Naive B cell (primary cell): Measurements from ENCODE around the gene MXRA7. TPM values are rescaled to one million over a fixed set of nuclear protein-coding genes. Genes with fewer than 3 reads are reported as not detected.
"Not testable (repeated sequence)": the region's sequence is repeated elsewhere in the genome, so short reads cannot be mapped to it uniquely, and the experiment has no call there.

Experiments
- ATAC-seq, 2 donors: fragments of 150-1000 bp; cut with Tn5 transposase; 2 replicates each; pipeline ENCODE4 v1.10.0; 2021; ENCODE audit warnings: low read depth in 2 of 2, mild to moderate bottlenecking in 2 of 2, moderate library complexity in 2 of 2
- DNase-seq: peaks from one replicate; pipeline ENCODE4 v3.0.0; 2022
- H3K27ac Mint-ChIP-seq, 6 donors: one replicate each; pipeline ENCODE4 v1.8.0; 2020 to 2022; ENCODE audit warnings: mild to moderate bottlenecking in 6 of 6, mixed read lengths in 6 of 6, moderate library complexity in 5 of 6, inconsistent platforms in 2 of 6
- H3K27me3 Mint-ChIP-seq, 3 donors: one replicate each; pipeline ENCODE4 v1.8.0; 2021 to 2022; ENCODE audit warnings: mixed read lengths in 3 of 3, mild to moderate bottlenecking in 1 of 3
- H3K36me3 Mint-ChIP-seq, 2 donors: one replicate each; pipeline ENCODE4 v1.8.0; 2020 to 2022; ENCODE audit warnings: mixed read lengths in 2 of 2, inconsistent platforms in 1 of 2, mild to moderate bottlenecking in 1 of 2
- H3K4me1 Mint-ChIP-seq, 3 donors: one replicate each; pipeline ENCODE4 v1.8.0; 2020 to 2022; ENCODE audit warnings: mixed read lengths in 3 of 3, inconsistent platforms in 1 of 3, mild to moderate bottlenecking in 1 of 3, moderate library complexity in 1 of 3
- H3K4me3 Mint-ChIP-seq, 8 donors: one replicate each; pipeline ENCODE4 v1.8.0; 2020 to 2022; ENCODE audit warnings: mild to moderate bottlenecking in 8 of 8, mixed read lengths in 8 of 8, moderate library complexity in 8 of 8, inconsistent platforms in 2 of 8
- H3K9me3 Mint-ChIP-seq, 7 donors: one replicate each; pipeline ENCODE4 v1.8.0; 2020 to 2022; ENCODE audit warnings: mixed read lengths in 7 of 7, mild to moderate bottlenecking in 5 of 7, inconsistent platforms in 2 of 7, moderate library complexity in 1 of 7
- polyA plus RNA-seq, 6 donors: library from polyadenylated mRNA; unstranded; fragments of 300-500 nt; fragmentation: Illumina TruSeq; gene quantifications; one replicate each; pipeline ENCODE4 v1.2.3, GENCODE V29; 2021; ENCODE audit warnings: low read depth in 6 of 6

The MXRA7 gene
- polyA plus RNA-seq, result 1 to 10 TPM; 1.8 to 7.7 (median 3.5) TPM

GRCh38 chr17:76710863-76711611, at the start of gene MXRA7:
MXRA7 (minus strand) TSS chr17:76710965; CDS start chr17:76710946, 19 bp downstream.
- H3K9me3 Mint-ChIP-seq, result no peaks in the 10 kb centered on the region
- H3K4me1 Mint-ChIP-seq, result peaks cover 12 to 29% (median 23%) of the 10 kb centered on the region in 3 donors
- peak; percentile 61 for DNase-seq
- peak within 1 kb of the TSS in 3 of 6 donors; percentile 57 to 83 (median 73) for H3K27ac Mint-ChIP-seq
- peak within 1 kb of the TSS; percentile 68 to 85 (median 76) for H3K4me3 Mint-ChIP-seq
- ATAC-seq, result peak; percentile 73 to 78
- H3K36me3 Mint-ChIP-seq, result peaks cover 0 to 9% of the 10 kb centered on the region in 2 donors
- H3K27me3 Mint-ChIP-seq, result no peaks in the 10 kb centered on the region

GRCh38 chr17:76758570-76758969, 47.8 kb upstream of the MXRA7 start:
- Mint-ChIP-seq H3K36me3 (peaks cover 0 to 9% of the 10 kb centered on the region in 2 donors), H3K27ac (no peak overlapping the region), H3K4me1 (peaks cover 0 to 1% (median 0%) of the 10 kb centered on the region in 3 donors)

GRCh38 chr17:76757256-76757655, 46.5 kb upstream of the MXRA7 start:
- DNase-seq, result no peak
- peaks cover under 1 to 9% of the 10 kb centered on the region in 2 donors for H3K36me3 Mint-ChIP-seq
- H3K27ac Mint-ChIP-seq, result no peak overlapping the region
- no peaks in the 10 kb centered on the region for H3K27me3 Mint-ChIP-seq
- H3K4me3 Mint-ChIP-seq, result no peak overlapping the region
- ATAC-seq, result no peak
- H3K4me1 Mint-ChIP-seq, result peaks cover 0 to 9% (median 0%) of the 10 kb centered on the region in 3 donors
- H3K9me3 Mint-ChIP-seq, result no peaks in the 10 kb centered on the region

More at GRCh38 chr17:76758570-76758969, 47.8 kb upstream of the MXRA7 start:
- H3K4me3 Mint-ChIP-seq, result no peak overlapping the region
- no peak for DNase-seq
- no peaks in the 10 kb centered on the region for H3K27me3 Mint-ChIP-seq
- H3K9me3 Mint-ChIP-seq, result no peaks in the 10 kb centered on the region
- no peak for ATAC-seq

- H3K4me3 Mint-ChIP-seq, result no peak overlapping the region
- no peak overlapping the region for H3K27ac Mint-ChIP-seq
- no peaks in the 10 kb centered on the region for H3K27me3 Mint-ChIP-seq
- DNase-seq (no peak), ATAC-seq (no peak)
- no peaks in the 10 kb centered on the region for H3K9me3 Mint-ChIP-seq
- H3K36me3 Mint-ChIP-seq, result peaks cover 6 to 9% of the 10 kb centered on the region in 2 donors
- H3K4me1 Mint-ChIP-seq, result peaks cover 0 to 9% (median 0%) of the 10 kb centered on the region in 3 donors
These were observed 44.5 kb upstream of the MXRA7 start for GRCh38 chr17:76755285-76755684.

- no peaks in the 10 kb centered on the region for H3K27me3 Mint-ChIP-seq
- peak overlapping the region in 1 of 8 donors; percentile 25 for H3K4me3 Mint-ChIP-seq
- H3K36me3 Mint-ChIP-seq, result peaks cover 9% of the 10 kb centered on the region in 2 donors
- ATAC-seq, result no peak
- H3K9me3 Mint-ChIP-seq, result no peaks in the 10 kb centered on the region
- peaks cover 0 to 9% (median 0%) of the 10 kb centered on the region in 3 donors for H3K4me1 Mint-ChIP-seq
- no peak for DNase-seq
- H3K27ac Mint-ChIP-seq, result peak overlapping the region in 3 of 6 donors; percentile 24 to 61 (median 49)
These were observed 42.5 kb upstream of the MXRA7 start for GRCh38 chr17:76753061-76753961.

- Mint-ChIP-seq H3K27ac (peak overlapping the region in 1 of 6 donors; percentile 63), H3K9me3 (no peaks in the 10 kb centered on the region), H3K4me1 (peaks cover 3 to 9% (median 4%) of the 10 kb centered on the region in 3 donors), H3K36me3 (peaks cover 3 to 9% of the 10 kb centered on the region in 2 donors), H3K4me3 (no peak overlapping the region), H3K27me3 (no peaks in the 10 kb centered on the region)
- DNase-seq (no peak), ATAC-seq (no peak)
These were observed 41.2 kb upstream of the MXRA7 start for GRCh38 chr17:76752006-76752405.

- Mint-ChIP-seq H3K4me3 (no peak overlapping the region), H3K9me3 (no peaks in the 10 kb centered on the region), H3K27ac (no peak overlapping the region), H3K36me3 (peaks cover 0 to 9% of the 10 kb centered on the region in 2 donors), H3K4me1 (peaks cover 3 to 9% (median 4%) of the 10 kb centered on the region in 3 donors), H3K27me3 (no peaks in the 10 kb centered on the region)
- ATAC-seq, result no peak
- no peak for DNase-seq
These were observed 40.7 kb upstream of the MXRA7 start for GRCh38 chr17:76751416-76751993.

GRCh38 chr17:76748657-76749056, 37.9 kb upstream of the MXRA7 start:
- peak overlapping the region in 1 of 8 donors; percentile 40 for H3K4me3 Mint-ChIP-seq
- no peaks in the 10 kb centered on the region for H3K9me3 Mint-ChIP-seq
- DNase-seq (no peak), ATAC-seq (no peak)
- H3K36me3 Mint-ChIP-seq, result peaks cover 8 to 14% of the 10 kb centered on the region in 2 donors
- no peaks in the 10 kb centered on the region for H3K27me3 Mint-ChIP-seq
- H3K4me1 Mint-ChIP-seq, result peaks cover 3 to 8% (median 4%) of the 10 kb centered on the region in 3 donors
- peak overlapping the region in 1 of 6 donors; percentile 56 for H3K27ac Mint-ChIP-seq

- H3K36me3 Mint-ChIP-seq, result peaks cover 8 to 14% of the 10 kb centered on the region in 2 donors
- H3K27ac Mint-ChIP-seq, result peak overlapping the region in 1 of 6 donors; percentile 66
- DNase-seq, result no peak
- no peak overlapping the region for H3K4me3 Mint-ChIP-seq
- no peak for ATAC-seq
- peaks cover under 1 to 4% (median 3%) of the 10 kb centered on the region in 3 donors for H3K4me1 Mint-ChIP-seq
- no peaks in the 10 kb centered on the region for H3K27me3 Mint-ChIP-seq
- no peaks in the 10 kb centered on the region for H3K9me3 Mint-ChIP-seq
These were observed 37.1 kb upstream of the MXRA7 start for GRCh38 chr17:76747716-76748363.

GRCh38 chr17:76745785-76746184, 35.0 kb upstream of the MXRA7 start:
- peaks cover 12 to 16% of the 10 kb centered on the region in 2 donors for H3K36me3 Mint-ChIP-seq
- not testable (repeated sequence) for DNase-seq, H3K27me3 Mint-ChIP-seq, H3K4me3 Mint-ChIP-seq, ATAC-seq, H3K4me1 Mint-ChIP-seq, H3K27ac Mint-ChIP-seq, H3K9me3 Mint-ChIP-seq

- peaks cover 9 to 16% of the 10 kb centered on the region in 2 donors for H3K36me3 Mint-ChIP-seq
These were observed 34.0 kb upstream of the MXRA7 start for GRCh38 chr17:76744747-76745146.

GRCh38 chr17:76742958-76743357, 32.2 kb upstream of the MXRA7 start:
- ATAC-seq (no peak), DNase-seq (no peak)
- H3K4me3 Mint-ChIP-seq, result no peak overlapping the region
- H3K36me3 Mint-ChIP-seq, result peaks cover 9 to 16% of the 10 kb centered on the region in 2 donors
- no peaks in the 10 kb centered on the region for H3K27me3 Mint-ChIP-seq
- no peaks in the 10 kb centered on the region for H3K9me3 Mint-ChIP-seq
- no peak overlapping the region for H3K27ac Mint-ChIP-seq
- H3K4me1 Mint-ChIP-seq, result peaks cover 0 to 23% (median 14%) of the 10 kb centered on the region in 3 donors

More at GRCh38 chr17:76744747-76745146, 34.0 kb upstream of the MXRA7 start:
- Mint-ChIP-seq H3K27me3 (no peaks in the 10 kb centered on the region), H3K4me1 (peaks cover 0 to 10% (median 4%) of the 10 kb centered on the region in 3 donors), H3K4me3 (no peak overlapping the region), H3K27ac (no peak overlapping the region), H3K9me3 (no peaks in the 10 kb centered on the region)
- ATAC-seq (no peak), DNase-seq (no peak)
